NCI-H2196 treated with DMSO at 0.1 percent for 48 hours (cell line): ENCODE measurements around the gene PUSL1.
A peak's percentile ranks its signal among the peaks of the same experiment; 100 is the strongest.

Experiments used
- DNase-seq: peaks from one replicate; lab custom pipeline; 2025; ENCODE audit not compliant: unreplicated experiment; lab: John Stamatoyannopoulos, UW

The PUSL1 gene

GRCh38 chr1:1336931-1337792, 28.8 kb downstream of the PUSL1 start:
- no peak for DNase-seq

- no peak for DNase-seq
Measured at GRCh38 chr1:1337793-1338147, 29.4 kb downstream of the PUSL1 start.

DNA sequence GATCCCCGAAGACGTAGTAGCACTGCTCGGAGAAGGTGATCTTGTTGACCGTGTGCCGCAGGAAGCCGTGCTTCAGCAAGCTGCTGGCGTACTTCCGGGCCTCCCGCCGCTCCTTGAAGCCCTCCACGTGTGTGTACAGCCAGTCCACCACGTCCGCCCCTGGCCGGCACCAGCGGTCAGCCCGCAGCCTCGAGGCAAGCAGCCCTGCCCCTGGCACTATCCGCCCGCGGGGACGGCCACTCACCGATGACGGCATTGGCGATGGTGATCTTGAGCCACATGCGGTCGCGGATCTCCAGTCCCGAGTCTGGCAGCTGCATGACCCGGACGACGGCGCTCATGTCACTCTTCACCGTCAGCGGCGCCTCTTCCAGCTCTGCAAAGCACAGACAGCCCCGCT, 29.9 kb downstream of the PUSL1 start:
- DNase-seq, result no peak

GRCh38 chr1:1340185-1340584, 31.8 kb downstream of the PUSL1 start:
- DNase-seq, result no peak

- DNase-seq, result no peak
Measured at GRCh38 chr1:1340791-1341548, 32.6 kb downstream of the PUSL1 start.

DNA sequence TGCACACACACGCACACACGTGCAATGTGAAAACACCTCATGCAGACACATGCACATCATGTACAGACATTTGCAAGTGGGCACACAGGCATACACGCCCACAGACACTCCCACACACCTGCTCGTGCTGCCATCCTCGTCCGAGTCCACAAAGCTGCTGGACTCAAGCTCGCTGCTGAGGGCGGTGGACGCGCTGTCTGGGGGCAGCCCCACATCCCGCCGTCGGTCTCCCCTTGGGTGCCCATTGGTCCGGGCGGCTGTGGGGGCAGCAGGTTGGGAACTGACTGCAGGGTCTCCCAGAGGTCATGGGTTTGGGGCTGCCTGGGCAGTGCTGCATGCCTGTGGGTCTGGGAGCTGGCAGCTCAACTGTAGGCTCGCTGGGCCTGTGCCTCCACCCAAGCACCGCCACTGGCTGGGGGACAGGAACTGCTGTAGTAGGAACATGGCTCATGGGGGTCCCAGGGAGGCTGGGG, 33.2 kb downstream of the PUSL1 start:
- DNase-seq, result no peak

GRCh38 chr1:1342061-1342562, 33.7 kb downstream of the PUSL1 start:
- DNase-seq, result no peak

GRCh38 chr1:1342584-1343115, 34.3 kb downstream of the PUSL1 start:
- DNase-seq, result no peak

DNA sequence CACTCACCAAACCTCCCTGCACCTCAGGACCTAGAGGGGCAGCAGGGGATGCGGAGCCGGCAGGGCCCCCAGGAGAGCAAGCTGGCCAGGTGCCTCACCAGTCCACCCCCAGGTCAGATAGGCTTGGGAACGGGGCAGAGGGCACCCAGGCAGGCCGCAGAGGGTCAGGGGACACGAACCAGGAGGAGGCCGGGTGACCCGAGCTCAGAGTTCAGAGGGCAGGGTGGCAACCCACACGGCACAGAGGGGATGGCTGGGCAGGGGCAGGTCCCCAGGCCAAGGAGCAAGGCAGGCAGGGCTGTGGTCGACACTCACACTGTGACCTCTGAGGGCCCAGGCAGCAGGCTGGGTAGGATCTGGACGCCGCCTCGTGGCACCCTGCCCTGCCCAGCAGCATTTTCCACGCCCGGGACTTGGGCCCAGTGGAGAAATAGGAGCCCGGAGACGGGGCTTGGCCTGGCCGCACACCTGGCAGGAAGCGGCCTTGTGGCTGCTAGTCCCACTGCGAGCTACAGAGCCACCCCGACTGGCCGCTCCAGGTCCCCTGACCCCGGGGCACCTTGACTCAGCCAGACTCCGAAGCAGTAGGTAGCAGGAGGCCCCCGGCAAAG, 35.5 kb downstream of the PUSL1 start:
- no peak for DNase-seq

GRCh38 chr1:1344655-1345361, 36.4 kb downstream of the PUSL1 start:
- DNase-seq, result no peak

DNA sequence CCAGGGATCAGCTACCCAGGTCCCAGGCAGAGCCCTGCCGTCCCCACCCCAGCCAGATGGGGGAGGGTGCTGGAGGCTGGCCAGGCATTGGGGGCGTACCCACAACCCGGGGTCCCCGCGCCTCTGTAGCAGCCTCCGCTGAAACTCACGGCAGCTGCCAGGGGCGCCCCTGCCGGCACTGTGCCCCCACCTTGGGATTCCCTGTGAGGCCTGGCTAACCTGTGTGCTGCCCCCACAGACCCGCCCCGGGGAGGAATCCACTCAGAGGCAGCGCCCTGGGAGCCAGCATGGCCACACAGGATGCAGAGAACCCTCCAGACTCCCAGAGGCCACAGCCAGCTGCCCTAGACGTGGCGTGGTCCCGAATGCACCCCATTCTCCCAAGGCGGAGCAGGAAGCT, 37.0 kb downstream of the PUSL1 start:
- no peak for DNase-seq

- no peak for DNase-seq
Measured at GRCh38 chr1:1345860-1346500, 37.6 kb downstream of the PUSL1 start.

- no peak for DNase-seq
Measured at GRCh38 chr1:1346501-1346890, 38.1 kb downstream of the PUSL1 start.

- DNase-seq, result no peak
Measured at GRCh38 chr1:1347026-1347595, 38.7 kb downstream of the PUSL1 start.

- no peak for DNase-seq
Measured at GRCh38 chr1:1347663-1348419, 39.4 kb downstream of the PUSL1 start.

- DNase-seq, result no peak
Measured at GRCh38 chr1:1348420-1349255, 40.2 kb downstream of the PUSL1 start.

- DNase-seq, result peak; percentile 28
Measured at GRCh38 chr1:1349256-1350012, 41.0 kb downstream of the PUSL1 start, which contains the start of gene DVL1. Gene DVL1, minus strand, starts transcription at chr1:1349418. Its CDS starts 353 bp downstream, at chr1:1349065.
